Esophagus (tissue), 2 donors: Measurements from ENCODE around the gene CERK. TPM values are rescaled to one million over a fixed set of nuclear protein-coding genes. Genes with fewer than 3 reads are reported as not detected.

ENCODE experiments used
- H3K27ac ChIP-seq, 2 donors: one replicate each; pipeline ENCODE4 v1.5.1; 2013; ENCODE audit warnings: low read depth in 2 of 2, mild to moderate bottlenecking in 2 of 2, inconsistent platforms in 1 of 2, low read length in 1 of 2, moderate library complexity in 1 of 2
- H3K27me3 ChIP-seq, 2 donors: one replicate each; pipeline ENCODE4 v1.6.1; 2013; ENCODE audit warnings: low read length in 2 of 2, control low read depth in 1 of 2, mild to moderate bottlenecking in 1 of 2; ENCODE audit not compliant: insufficient read depth in 2 of 2, control insufficient read depth in 1 of 2
- H3K36me3 ChIP-seq, 2 donors: one replicate each; pipeline ENCODE4 v1.6.1; 2013; ENCODE audit warnings: low read length in 1 of 2; ENCODE audit not compliant: control insufficient read depth in 2 of 2, insufficient read depth in 2 of 2
- H3K4me1 ChIP-seq, 2 donors: one replicate each; pipeline ENCODE4 v1.6.1; 2013; ENCODE audit warnings: low read length in 1 of 2; ENCODE audit not compliant: control insufficient read depth in 2 of 2, insufficient read depth in 2 of 2
- H3K4me3 ChIP-seq, 2 donors: one replicate each; pipeline ENCODE4 v1.5.1; 2013; ENCODE audit warnings: low read length in 2 of 2, mild to moderate bottlenecking in 2 of 2, low read depth in 1 of 2, moderate library complexity in 1 of 2
- H3K9me3 ChIP-seq, 2 donors: one replicate each; pipeline ENCODE4 v1.6.1; 2013; ENCODE audit warnings: mild to moderate bottlenecking in 2 of 2, low read depth in 1 of 2, low read length in 1 of 2, moderate library complexity in 1 of 2; ENCODE audit not compliant: control insufficient read depth in 2 of 2, insufficient read depth in 1 of 2
- WGBS, 2 donors: extraction: QIAGEN DNeasy Blood & Tissue Kit; methylation state at CpG; one replicate each; pipeline ENCODE4 v1.1.7; 2013; 5-methylcytosine and 5-hydroxymethylcytosine counted together
- polyA plus RNA-seq, 2 donors: library from polyadenylated mRNA; stranded (reverse); fragments of 200-250 nt; gene quantifications; one replicate each; pipeline ENCODE4 v1.2.3, GENCODE V29; 2013
- donor health status: healthy with polysubstance abuse.
- donor health status: Bipolar disorder and iron deficiency.

Gene CERK
- polyA plus RNA-seq, 2 donors, result 8.7 to 13.4 TPM

DNA sequence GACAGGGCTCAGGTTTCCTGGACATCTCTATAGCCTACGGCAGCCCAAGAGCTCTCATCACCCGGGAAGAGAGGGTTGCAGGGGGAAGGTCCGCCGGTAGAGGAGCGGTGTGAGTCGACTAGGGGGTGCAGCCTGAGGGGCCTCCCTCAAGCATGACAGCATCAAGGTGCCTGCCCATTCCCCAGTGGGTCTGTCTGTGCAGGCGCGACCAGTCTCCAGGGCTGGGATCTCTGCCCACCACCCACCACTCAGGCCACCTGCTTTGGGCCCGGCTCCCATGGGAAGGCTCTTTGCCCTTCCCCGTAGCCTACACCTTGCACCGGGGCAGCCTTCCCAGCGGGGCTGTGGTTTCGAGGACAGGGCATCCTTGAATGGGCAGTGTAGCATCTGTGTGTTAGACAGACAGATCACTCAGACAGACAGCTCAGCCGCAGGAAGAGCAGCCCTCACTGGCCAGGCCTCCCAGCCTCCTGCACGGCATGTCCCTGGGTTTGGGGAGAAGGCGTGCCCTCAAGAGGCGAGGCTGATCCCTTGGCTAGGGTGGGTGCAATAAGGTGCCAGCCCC lies 29.2 kb downstream of the CERK start:
- Histone ChIP-seq H3K4me1 (no peaks in the 10 kb centered on the region), H3K27me3 (no peaks in the 10 kb centered on the region), H3K4me3 (no peak overlapping the region), H3K27ac (no peak overlapping the region), H3K9me3 (no peaks in the 10 kb centered on the region), H3K36me3 (peaks cover 15 to 45% of the 10 kb centered on the region in 2 donors)
- WGBS, 2 donors, result 95% methylated on average over 17 of the region's 17 CpGs

DNA sequence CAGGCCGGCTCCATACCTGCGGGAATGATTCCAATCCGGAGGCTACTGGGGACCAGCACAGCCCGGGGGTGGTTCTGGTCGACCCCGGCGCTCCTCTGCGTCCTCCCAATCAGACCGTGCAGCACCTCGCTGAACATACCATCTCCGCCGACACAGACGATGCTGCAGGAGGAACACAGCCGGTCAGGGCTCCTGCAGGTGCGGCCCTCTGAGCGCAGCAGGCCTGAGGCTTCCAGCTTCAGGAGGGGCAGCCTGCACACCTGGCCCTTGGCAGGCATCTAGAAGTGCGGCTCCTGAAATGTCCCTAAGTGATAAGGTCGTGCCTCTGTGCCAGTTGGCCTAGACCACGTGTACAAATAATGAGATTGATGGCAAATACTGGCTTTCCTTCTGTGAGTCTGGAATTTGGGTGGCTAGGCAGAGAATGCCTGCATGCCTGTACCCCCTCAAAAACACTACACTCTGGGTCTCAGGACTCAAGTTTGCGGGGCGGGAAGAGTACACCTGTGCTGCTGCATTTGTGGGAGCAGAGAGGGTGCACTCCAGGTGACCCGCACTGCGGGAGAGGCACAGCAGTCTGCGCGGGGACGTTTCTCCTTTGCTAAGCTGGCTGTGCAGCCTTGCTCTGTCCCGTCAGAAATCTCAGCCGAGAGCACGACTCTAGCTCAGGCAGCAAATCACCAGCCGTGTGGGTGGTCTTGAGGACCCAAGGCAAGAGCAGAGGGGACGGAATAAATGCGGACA lies 30.1 kb downstream of the CERK start:
- WGBS, 2 donors, result 86 to 94% methylated on average over 32 of the region's 32 CpGs
- no peak overlapping the region for H3K27ac ChIP-seq
- peaks cover 19 to 49% of the 10 kb centered on the region in 2 donors for H3K36me3 ChIP-seq
- H3K4me3 ChIP-seq, result no peak overlapping the region
- H3K9me3 ChIP-seq, result no peaks in the 10 kb centered on the region
- H3K27me3 ChIP-seq, result no peaks in the 10 kb centered on the region
- no peaks in the 10 kb centered on the region for H3K4me1 ChIP-seq

DNA sequence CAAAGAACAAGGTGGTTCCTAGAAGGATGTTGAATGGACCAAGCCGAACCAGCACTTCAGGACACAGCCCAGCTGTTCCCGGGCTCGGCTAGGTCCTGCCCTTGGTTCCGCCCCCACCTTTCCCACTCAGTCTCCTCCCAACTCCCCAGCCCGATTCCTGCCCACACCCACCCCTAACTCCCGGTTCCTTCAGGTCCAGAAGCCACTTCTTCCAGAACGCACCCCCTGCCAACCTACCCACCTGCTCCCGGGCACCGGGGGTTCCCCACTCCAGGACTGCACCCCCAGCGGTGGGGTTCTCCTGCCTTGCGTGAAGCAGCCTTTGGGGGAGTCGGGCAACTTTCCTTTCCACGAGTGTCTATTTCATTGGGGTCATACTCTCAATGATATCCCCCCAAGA lies 30.7 kb downstream of the CERK start:
- WGBS, 2 donors, result 91 to 92% methylated on average over 13 of the region's 13 CpGs

DNA sequence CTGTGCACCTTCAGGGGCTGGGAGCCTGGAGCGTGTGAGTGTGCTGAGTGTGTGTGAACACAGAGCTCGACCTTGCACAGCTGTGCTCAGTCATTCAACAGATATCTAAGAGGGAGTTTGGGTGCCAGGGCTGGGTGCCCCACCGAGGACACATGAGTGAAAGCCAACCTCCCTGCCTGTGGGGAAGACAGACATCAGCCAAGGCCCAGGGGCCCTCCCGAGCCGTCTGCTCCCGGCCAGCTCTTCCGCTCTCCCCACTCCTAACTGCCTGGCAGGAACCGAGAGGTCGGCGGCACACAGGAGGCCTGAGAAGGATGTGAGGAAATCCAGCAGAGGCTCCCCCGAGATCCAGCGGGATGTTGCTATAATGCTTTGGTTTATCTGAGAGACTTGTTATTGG lies 32.0 kb downstream of the CERK start:
- no peak overlapping the region for H3K4me3 ChIP-seq
- no peak overlapping the region for H3K27ac ChIP-seq
- no peaks in the 10 kb centered on the region for H3K9me3 ChIP-seq
- no peaks in the 10 kb centered on the region for H3K4me1 ChIP-seq
- peaks cover 28 to 60% of the 10 kb centered on the region in 2 donors for H3K36me3 ChIP-seq
- H3K27me3 ChIP-seq, result no peaks in the 10 kb centered on the region
- whole genome bisulfite sequencing, 2 donors, result 92 to 96% methylated on average over 12 of the region's 12 CpGs

More for the DNA sequence above, 30.7 kb downstream of the CERK start:
- no peaks in the 10 kb centered on the region for H3K27me3 ChIP-seq
- H3K4me3 ChIP-seq, result no peak overlapping the region
- peaks cover 23 to 54% of the 10 kb centered on the region in 2 donors for H3K36me3 ChIP-seq
- H3K4me1 ChIP-seq, result no peaks in the 10 kb centered on the region
- H3K9me3 ChIP-seq, result no peaks in the 10 kb centered on the region
- no peak overlapping the region for H3K27ac ChIP-seq

DNA sequence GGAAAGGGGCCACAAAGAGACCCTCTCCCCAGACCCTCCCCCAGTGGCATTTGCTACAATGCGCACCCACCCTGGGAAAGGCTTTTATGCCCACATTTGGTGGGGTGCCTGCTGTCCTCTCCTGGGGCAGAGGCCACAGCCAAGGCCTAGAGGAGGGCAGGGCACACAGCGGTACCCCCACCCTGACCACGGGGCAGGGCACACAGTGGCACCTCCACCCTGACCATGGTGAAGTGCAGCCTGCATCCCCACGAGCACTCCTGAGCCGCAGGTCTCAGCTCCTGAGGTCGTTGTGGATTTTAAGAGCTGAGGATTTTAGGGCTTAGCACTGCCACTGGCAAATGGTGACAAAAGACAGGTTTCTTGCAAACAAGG lies 34.1 kb downstream of the CERK start:
- no peaks in the 10 kb centered on the region for H3K4me1 ChIP-seq
- 88 to 92% methylated on average over 6 of the region's 6 CpGs for WGBS, 2 donors
- H3K4me3 ChIP-seq, result no peak overlapping the region
- H3K27ac ChIP-seq, result no peak overlapping the region
- peaks cover 30 to 63% of the 10 kb centered on the region in 2 donors for H3K36me3 ChIP-seq
- no peaks in the 10 kb centered on the region for H3K27me3 ChIP-seq
- H3K9me3 ChIP-seq, result no peaks in the 10 kb centered on the region

DNA sequence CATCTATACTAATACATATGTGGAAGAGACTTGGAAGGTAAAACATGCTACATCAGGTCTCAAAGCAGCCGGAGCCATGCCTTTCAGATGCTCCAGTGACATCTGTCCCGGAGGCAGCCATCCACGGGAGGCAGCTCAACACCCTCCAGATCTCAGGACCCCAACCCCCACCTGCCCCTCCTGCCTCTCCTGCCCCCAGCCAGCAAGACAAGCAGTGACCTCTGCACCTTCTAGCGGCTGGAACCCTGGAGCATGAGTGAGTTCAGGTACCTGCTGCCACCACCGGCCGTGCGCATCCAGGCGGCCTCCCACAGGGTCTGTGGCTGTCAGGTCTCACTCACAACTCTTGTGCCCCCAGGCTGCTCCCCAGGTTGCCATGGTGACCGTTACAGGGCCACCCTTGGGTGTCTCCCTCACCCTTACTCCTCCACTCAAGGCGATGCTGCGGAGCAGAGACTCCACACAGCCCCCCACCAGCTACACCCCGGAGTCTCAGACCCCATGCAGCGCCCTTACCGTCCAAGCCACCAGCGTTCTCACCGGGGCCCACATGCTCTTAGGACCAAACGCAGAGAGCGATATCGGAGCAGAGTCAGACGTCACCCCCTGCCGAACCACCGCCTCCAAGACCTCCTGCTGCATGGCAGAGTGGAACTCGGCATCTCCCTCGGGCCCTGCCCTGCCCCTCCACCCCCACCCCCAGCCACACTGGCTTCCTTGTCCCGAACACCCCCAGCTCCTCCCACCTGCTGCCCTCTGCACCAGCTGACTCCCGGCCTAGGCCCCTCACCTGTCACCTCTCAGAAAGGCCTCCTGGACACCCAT lies 34.7 kb downstream of the CERK start:
- Histone ChIP-seq H3K27ac (no peak overlapping the region), H3K4me3 (no peak overlapping the region)
- 94 to 95% methylated on average over 26 of the region's 26 CpGs for WGBS, 2 donors

DNA sequence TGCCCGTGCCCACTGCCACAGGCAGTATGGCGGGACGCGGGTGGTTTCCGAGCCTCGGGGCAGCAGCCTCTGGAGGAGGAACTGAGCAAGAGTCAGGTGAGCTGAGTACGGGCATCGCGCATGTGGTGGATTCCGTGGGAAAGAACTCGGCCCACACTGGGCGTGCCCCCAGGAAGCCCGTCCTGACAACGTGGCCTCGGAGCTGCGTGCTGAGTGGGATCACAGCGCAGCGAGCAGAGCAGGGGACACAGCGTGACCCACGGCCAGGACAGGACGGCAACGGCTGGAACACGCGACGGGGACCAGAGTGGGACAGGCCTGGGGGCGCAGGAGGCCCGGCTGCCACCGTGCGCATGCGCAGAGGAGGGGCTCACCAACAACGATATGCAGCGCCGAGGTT lies 36.8 kb downstream of the CERK start:
- H3K4me3 ChIP-seq, result no peak overlapping the region
- WGBS, 2 donors, result 94 to 95% methylated on average over 33 of the region's 33 CpGs

More for the DNA sequence above, 34.7 kb downstream of the CERK start:
- Histone ChIP-seq H3K9me3 (no peaks in the 10 kb centered on the region), H3K4me1 (no peaks in the 10 kb centered on the region), H3K27me3 (no peaks in the 10 kb centered on the region), H3K36me3 (peaks cover 32 to 58% of the 10 kb centered on the region in 2 donors)

DNA sequence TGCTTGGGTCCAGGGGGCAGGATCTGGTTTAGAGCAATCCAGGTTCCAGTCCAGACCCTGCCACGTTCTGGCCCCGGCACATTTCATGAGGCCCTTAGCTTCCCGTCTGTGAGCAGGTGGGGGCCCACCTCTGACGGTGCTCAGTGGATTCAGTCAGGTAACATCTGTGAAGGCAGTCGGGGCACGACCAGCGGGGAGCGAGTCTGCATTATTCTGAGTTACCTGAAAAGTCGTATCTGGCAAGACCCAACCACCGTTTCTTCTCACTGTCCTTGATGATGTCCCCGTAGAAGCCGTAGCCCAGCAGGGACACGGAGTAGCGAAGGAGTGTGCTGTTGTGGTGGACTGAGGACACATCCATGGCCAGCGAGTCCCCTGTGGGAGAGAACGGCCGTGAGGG lies 39.0 kb downstream of the CERK start:
- Histone ChIP-seq H3K4me1 (peaks cover 0 to 3% of the 10 kb centered on the region in 2 donors), H3K4me3 (no peak overlapping the region), H3K9me3 (no peaks in the 10 kb centered on the region), H3K36me3 (peaks cover 50 to 65% of the 10 kb centered on the region in 2 donors), H3K27ac (no peak overlapping the region), H3K27me3 (no peaks in the 10 kb centered on the region)
- WGBS, 2 donors, result 93% methylated on average over 17 of the region's 17 CpGs

More for the DNA sequence above, 36.8 kb downstream of the CERK start:
- Histone ChIP-seq H3K27me3 (no peaks in the 10 kb centered on the region), H3K27ac (no peak overlapping the region), H3K4me1 (peaks cover 0 to 3% of the 10 kb centered on the region in 2 donors), H3K9me3 (no peaks in the 10 kb centered on the region), H3K36me3 (peaks cover 33 to 58% of the 10 kb centered on the region in 2 donors)

DNA sequence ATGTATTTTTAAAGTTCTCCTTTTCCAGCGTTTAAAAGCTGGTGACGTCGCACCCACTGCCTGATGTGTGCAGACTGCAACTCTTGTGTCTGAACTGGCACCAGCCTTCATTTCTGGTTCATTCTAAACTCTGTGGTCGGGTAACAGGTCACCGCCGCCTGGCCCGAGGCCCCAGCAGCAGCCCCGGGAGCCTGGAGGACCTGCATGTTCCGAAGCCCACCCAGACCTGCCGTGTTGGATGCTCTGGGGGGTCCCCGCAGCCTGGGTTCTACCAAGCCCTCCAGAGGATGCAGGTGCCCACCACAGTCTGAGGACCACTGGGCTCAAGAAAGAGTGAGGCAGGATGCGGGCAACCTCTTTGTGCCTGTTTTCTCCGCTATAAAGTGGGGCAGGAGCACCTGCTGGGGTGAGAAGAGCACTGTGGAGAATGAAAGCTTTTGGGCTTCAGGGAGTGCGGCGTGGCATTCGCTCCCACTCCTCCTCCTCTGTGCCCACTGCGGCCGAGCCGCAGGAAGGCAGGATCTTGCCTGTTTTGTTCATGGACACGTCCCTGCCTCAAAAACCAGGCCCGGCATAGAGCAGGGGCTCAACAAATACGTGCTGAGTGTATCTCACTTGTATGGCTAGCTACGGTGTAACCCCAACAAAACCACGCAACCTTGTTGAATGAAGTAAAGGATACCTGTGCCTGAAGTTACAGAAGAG lies 40.1 kb downstream of the CERK start:
- Histone ChIP-seq H3K27ac (no peak overlapping the region), H3K27me3 (no peaks in the 10 kb centered on the region), H3K9me3 (no peaks in the 10 kb centered on the region), H3K36me3 (peaks cover 46 to 65% of the 10 kb centered on the region in 2 donors), H3K4me1 (peaks cover 0 to 3% of the 10 kb centered on the region in 2 donors), H3K4me3 (no peak overlapping the region)
- WGBS, 2 donors, result 91 to 93% methylated on average over 24 of the region's 24 CpGs
